ENCODE results near the gene SEMA6A.

- TF ChIP-seq ZNF274 (IDR thresholded peaks at IDR 0.05; ENCODE audit: low read depth, low read length) (no peak), SUZ12 (IDR thresholded peaks at IDR 0.05; ENCODE audit: extremely low read depth, insufficient read depth, insufficient read length) (no peak)
Measured at GRCh38 chr5:116593340-116593739, 18.7 kb upstream of the SEMA6A start.
